Activated B cell treated with CpG ODN at 0.5 μM for 24 hours (primary cell): ENCODE data around the gene ASB2. TPM values are rescaled to one million over a fixed set of nuclear protein-coding genes. Genes with fewer than 3 reads are reported as not detected.

Experiments
- ATAC-seq: fragments of 200-7000 bp; cut with Tn5 transposase; one replicate; pipeline ENCODE4 v1.10.0; 2021; ENCODE audit warnings: low read depth, mild to moderate bottlenecking, moderate library complexity
- CTCF ChIA-PET: fragments of 350-600 bp; sonication (Branson Sonifier 250); formaldehyde crosslinking; loops from one replicate; lab custom pipeline; 2021; ENCODE audit warnings: antibody characterized with exemption; lab: Charles Lee
- POLR2A ChIA-PET: fragments of 350-600 bp; sonication (Branson Sonifier 250); formaldehyde crosslinking; loops from one replicate; lab custom pipeline; 2021; ENCODE audit warnings: antibody characterized with exemption; lab: Charles Lee
- DNase-seq: peaks from one replicate; pipeline ENCODE4 v3.0.0; 2022
- H3K27ac Mint-ChIP-seq: one replicate; pipeline ENCODE4 v1.8.0; 2020; ENCODE audit warnings: mixed read lengths
- H3K27me3 Mint-ChIP-seq: one replicate; pipeline ENCODE4 v1.8.0; 2021; ENCODE audit warnings: mixed read lengths
- H3K36me3 Mint-ChIP-seq: one replicate; pipeline ENCODE4 v1.8.0; 2021; ENCODE audit warnings: low read depth, mixed read lengths
- H3K4me1 Mint-ChIP-seq: one replicate; pipeline ENCODE4 v1.8.0; 2021; ENCODE audit warnings: mixed read lengths
- H3K4me3 Mint-ChIP-seq: one replicate; pipeline ENCODE4 v1.8.0; 2020; ENCODE audit warnings: mild to moderate bottlenecking, mixed read lengths
- H3K9me3 Mint-ChIP-seq: one replicate; pipeline ENCODE4 v1.8.0; 2020; ENCODE audit warnings: mixed read lengths
- CTCF ChIP-seq: fragments of 200-600 bp; IDR thresholded peaks from one replicate; pipeline ENCODE4 v1.8.0; 2022; ENCODE audit warnings: antibody characterized with exemption, mild to moderate bottlenecking
- intact Hi-C: fragments of 100-400 bp; cut with micrococcal nuclease; formaldehyde crosslinking; loops from one replicate; pipeline ENCODE4 v1.15.1; 2024
- total RNA-seq: library from RNA; stranded (reverse); gene quantifications from 2 replicates; pipeline ENCODE4 v1.2.3, GENCODE V29; 2022

The ASB2 gene
- total RNA-seq, 1 donor from 2014 or later = 3.1 TPM

- DNase-seq (no peak), ATAC-seq (no peak)
- peaks cover 11% of the 10 kb centered on the region for H3K27me3 Mint-ChIP-seq
- H3K4me3 Mint-ChIP-seq = no peak overlapping the region
- POLR2A ChIA-PET = no interaction called here
- H3K27ac Mint-ChIP-seq = no peak overlapping the region
- intact Hi-C loops = no loop called here
- TF ChIP-seq CTCF = no peak
- no peaks in the 10 kb centered on the region for H3K9me3 Mint-ChIP-seq
- CTCF ChIA-PET = no interaction called here
- no peaks in the 10 kb centered on the region for H3K36me3 Mint-ChIP-seq
- peaks cover 4% of the 10 kb centered on the region for H3K4me1 Mint-ChIP-seq
These were observed 40.1 kb upstream of the ASB2 start for GRCh38 chr14:94016446-94016976.

- H3K27ac Mint-ChIP-seq = no peak overlapping the region
- ATAC-seq = no peak
- intact Hi-C loops = no loop called here
- no peak for DNase-seq
- H3K4me1 Mint-ChIP-seq = peaks cover 4% of the 10 kb centered on the region
- H3K27me3 Mint-ChIP-seq = peaks cover 17% of the 10 kb centered on the region
- H3K9me3 Mint-ChIP-seq = no peaks in the 10 kb centered on the region
- POLR2A ChIA-PET = no interaction called here
- H3K4me3 Mint-ChIP-seq = no peak overlapping the region
- H3K36me3 Mint-ChIP-seq = no peaks in the 10 kb centered on the region
- no peak for TF ChIP-seq CTCF
- CTCF ChIA-PET = no interaction called here
These were observed 38.9 kb upstream of the ASB2 start for GRCh38 chr14:94015223-94015622.

GRCh38 chr14:94014382-94014781, 38.0 kb upstream of the ASB2 start:
- Mint-ChIP-seq H3K36me3 (no peaks in the 10 kb centered on the region), H3K4me3 (no peak overlapping the region), H3K4me1 (peaks cover 4% of the 10 kb centered on the region), H3K9me3 (no peaks in the 10 kb centered on the region), H3K27ac (no peak overlapping the region), H3K27me3 (peaks cover 21% of the 10 kb centered on the region)
- no peak for DNase-seq
- ATAC-seq = no peak
- no peak for TF ChIP-seq CTCF
- CTCF ChIA-PET = interaction anchor here (0.6 to 0.8 kb wide), 2 partner anchors 75 to 123 kb away, joined by 3 read pairs; no protein-coding TSS in a partner anchor
- POLR2A ChIA-PET = no interaction called here
- intact Hi-C loops = no loop called here

GRCh38 chr14:94011795-94012194, 35.4 kb upstream of the ASB2 start:
- TF ChIP-seq CTCF = no peak
- peaks cover 4% of the 10 kb centered on the region for H3K4me1 Mint-ChIP-seq
- DNase-seq (no peak), ATAC-seq (no peak)
- intact Hi-C loops = no loop called here
- H3K27me3 Mint-ChIP-seq = peaks cover 34% of the 10 kb centered on the region
- no peaks in the 10 kb centered on the region for H3K9me3 Mint-ChIP-seq
- POLR2A ChIA-PET = no interaction called here
- no peaks in the 10 kb centered on the region for H3K36me3 Mint-ChIP-seq
- no peak overlapping the region for H3K27ac Mint-ChIP-seq
- CTCF ChIA-PET = no interaction called here
- H3K4me3 Mint-ChIP-seq = no peak overlapping the region

GRCh38 chr14:94010625-94011024, 34.3 kb upstream of the ASB2 start:
- H3K27me3 Mint-ChIP-seq = peaks cover 33% of the 10 kb centered on the region
- H3K36me3 Mint-ChIP-seq = no peaks in the 10 kb centered on the region
- ATAC-seq (no peak), DNase-seq (no peak)
- H3K4me3 Mint-ChIP-seq = no peak overlapping the region
- ChIA-PET POLR2A (no interaction called here), CTCF (no interaction called here)
- H3K9me3 Mint-ChIP-seq = no peaks in the 10 kb centered on the region
- intact Hi-C loops = no loop called here
- TF ChIP-seq CTCF = no peak
- H3K27ac Mint-ChIP-seq = no peak overlapping the region
- peaks cover 4% of the 10 kb centered on the region for H3K4me1 Mint-ChIP-seq
